Inferior parietal cortex (tissue), 1 donor: ENCODE results near the gene SNX1.
"Not testable (repeated sequence)": the region's sequence is repeated elsewhere in the genome, so short reads cannot be mapped to it uniquely, and the experiment has no call there.

Experiments used
- DNase-seq: peaks from one replicate; pipeline ENCODE4 v3.0.0-alpha.2; 2016; ENCODE audit errors: extremely low spot score

SNX1 gene

GRCh38 chr15:64073496-64073895, 22.3 kb upstream of the SNX1 start:
- not testable (repeated sequence) for DNase-seq

GRCh38 chr15:64082757-64083156, 13.0 kb upstream of the SNX1 start:
- DNase-seq = no peak

- no peak for DNase-seq
These were observed 6.1 kb upstream of the SNX1 start for GRCh38 chr15:64089543-64090280.

GRCh38 chr15:64090527-64090926, 5.3 kb upstream of the SNX1 start:
- DNase-seq = no peak

- DNase-seq = no peak
These were observed 3.5 kb upstream of the SNX1 start for GRCh38 chr15:64092075-64092820.

GRCh38 chr15:64092864-64093626, 2.7 kb upstream of the SNX1 start:
- no peak for DNase-seq

- DNase-seq = peak; percentile 99
These were observed 2.0 kb upstream of the SNX1 start, which contains the start of gene CIAO2A for GRCh38 chr15:64093627-64094417. Gene CIAO2A (minus strand): TSS chr15:64093838. CDS start chr15:64093768, 70 bp downstream.

GRCh38 chr15:64095431-64095794, 369 bp upstream of the SNX1 start:
- DNase-seq = no peak

- DNase-seq = no peak
These were observed 1.0 kb downstream of the SNX1 start for GRCh38 chr15:64096668-64097384.

- no peak for DNase-seq
These were observed 3.6 kb downstream of the SNX1 start for GRCh38 chr15:64099379-64099778.

- DNase-seq = no peak
These were observed 5.2 kb downstream of the SNX1 start for GRCh38 chr15:64100958-64101357.

- no peak for DNase-seq
These were observed 6.7 kb downstream of the SNX1 start for GRCh38 chr15:64102497-64102896.

- DNase-seq = no peak
These were observed 9.4 kb downstream of the SNX1 start for GRCh38 chr15:64105113-64105704.

GRCh38 chr15:64107337-64107736, 11.6 kb downstream of the SNX1 start:
- DNase-seq = no peak

GRCh38 chr15:64110108-64110701, 14.4 kb downstream of the SNX1 start:
- DNase-seq = not testable (repeated sequence)

- DNase-seq = no peak
These were observed 15.3 kb downstream of the SNX1 start for GRCh38 chr15:64110950-64111678.

GRCh38 chr15:64111679-64112050, 15.9 kb downstream of the SNX1 start:
- DNase-seq = no peak

- DNase-seq = no peak
These were observed 16.4 kb downstream of the SNX1 start for GRCh38 chr15:64112073-64112772.

- DNase-seq = no peak
These were observed 17.1 kb downstream of the SNX1 start for GRCh38 chr15:64112904-64113303.
